NCI-H2029 treated with DMSO at 0.1 percent for 48 hours (cell line): ENCODE data around the gene PRKCH.
A peak's percentile ranks its signal among the peaks of the same experiment; 100 is the strongest.

ENCODE experiments used
- DNase-seq: peaks from one replicate; lab custom pipeline; 2025; lab: John Stamatoyannopoulos, UW

PRKCH gene

GRCh38 chr14:61337893-61338292 is 16.5 kb downstream of the PRKCH start:
- no peak for DNase-seq

DNA sequence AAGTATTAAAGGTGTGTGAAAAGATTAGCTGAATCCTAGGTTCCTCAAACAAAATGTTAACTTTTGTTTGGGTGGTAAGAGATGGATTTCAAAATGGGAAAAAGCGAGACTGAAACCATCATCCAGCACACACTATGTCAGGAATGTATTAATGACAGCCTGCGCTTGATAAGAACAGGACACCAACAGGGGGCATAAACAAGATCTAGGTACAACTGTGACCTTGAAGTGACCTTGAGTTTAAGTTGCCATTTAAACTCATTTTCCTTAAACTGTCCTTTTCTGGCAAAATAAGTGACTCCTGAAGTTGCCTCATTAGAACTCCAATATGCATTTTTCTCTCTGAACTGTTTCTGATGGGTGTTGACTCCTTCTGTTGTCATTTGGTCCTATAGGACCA is 17.1 kb downstream of the PRKCH start:
- DNase-seq: no peak

DNA sequence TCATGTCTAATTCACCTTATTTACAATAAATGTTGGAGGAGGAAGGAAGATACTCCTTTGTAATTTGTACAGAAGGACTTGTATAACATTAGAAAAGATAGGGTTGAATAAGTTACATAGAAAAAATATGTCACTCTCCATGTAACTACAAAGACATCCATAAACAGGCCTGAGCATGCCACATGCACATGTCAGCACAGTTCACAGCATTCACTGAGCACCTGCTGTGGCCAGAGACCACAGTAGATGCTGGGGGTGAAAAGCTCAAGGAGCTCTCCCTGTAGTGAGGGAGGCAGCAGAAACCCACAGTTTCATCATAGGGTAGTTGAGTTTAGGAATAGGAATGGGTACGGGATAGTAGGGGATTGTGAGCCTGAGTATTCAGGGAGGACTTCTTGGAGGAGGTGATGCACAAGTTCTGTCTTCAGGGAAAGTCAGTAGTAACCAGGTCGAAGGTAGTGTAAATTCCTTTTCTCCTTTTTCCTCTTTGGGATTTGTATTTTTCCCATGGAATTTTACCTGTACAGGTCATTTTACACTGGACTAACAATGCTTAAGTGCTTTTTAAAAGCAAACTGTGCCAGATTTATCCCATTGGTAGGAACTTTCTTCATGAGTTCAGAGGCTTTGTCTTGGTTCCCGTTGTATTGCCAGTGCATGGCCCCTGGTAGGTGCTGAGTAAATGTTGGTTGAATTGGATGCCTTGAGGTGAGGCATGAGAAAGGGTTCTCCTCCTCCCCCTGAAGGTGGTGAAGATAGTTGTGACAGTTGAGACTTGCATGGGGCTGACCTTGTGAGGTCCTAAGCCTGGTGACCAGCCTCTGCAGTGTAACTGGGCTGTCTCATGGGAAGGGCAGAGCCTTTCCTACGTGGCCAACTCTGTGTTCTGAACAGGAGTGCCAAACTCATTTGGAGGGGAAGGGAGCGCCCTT is 20.2 kb downstream of the PRKCH start:
- no peak for DNase-seq

- no peak for DNase-seq
Measured at GRCh38 chr14:61342486-61342885, 21.1 kb downstream of the PRKCH start.

GRCh38 chr14:61342932-61343331 is 21.6 kb downstream of the PRKCH start:
- DNase-seq: no peak

GRCh38 chr14:61343471-61343870 is 22.1 kb downstream of the PRKCH start:
- no peak for DNase-seq

DNA sequence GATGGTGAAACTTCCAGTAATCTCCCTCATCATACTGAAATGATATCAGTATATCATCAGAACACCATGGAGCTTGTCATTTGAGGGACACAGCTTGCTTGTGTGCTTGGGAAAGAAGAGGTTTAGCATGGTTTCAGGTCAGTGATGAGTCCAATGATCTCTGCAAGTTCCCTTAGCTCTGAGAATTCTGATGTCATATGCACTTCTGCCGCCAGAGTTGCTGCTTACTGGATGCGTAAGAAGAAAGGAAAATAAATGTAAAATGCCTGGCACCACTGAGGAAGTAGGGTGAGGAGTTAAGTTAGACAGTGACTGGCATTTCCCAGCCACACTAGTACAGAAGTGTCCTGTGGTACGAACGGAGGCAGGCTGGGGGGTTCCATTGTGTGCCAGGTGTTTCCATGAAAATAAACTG is 22.6 kb downstream of the PRKCH start:
- no peak for DNase-seq

GRCh38 chr14:61344437-61345150 is 23.2 kb downstream of the PRKCH start:
- no peak for DNase-seq

DNA sequence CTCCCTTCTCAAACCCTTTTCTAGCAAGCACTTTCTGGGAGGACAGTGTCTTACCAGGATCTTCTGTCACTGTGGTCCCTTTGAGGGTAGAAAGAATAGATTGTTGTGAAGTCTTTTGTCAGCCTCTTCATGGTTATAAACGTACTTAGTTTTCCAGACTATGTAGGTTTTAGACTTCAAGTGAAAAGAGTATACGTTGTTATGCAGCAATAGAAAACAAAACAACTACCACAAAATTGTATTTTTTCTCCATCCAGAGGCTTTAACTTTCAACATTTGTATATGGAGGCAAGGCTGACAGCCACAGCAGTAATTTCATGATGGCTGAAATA is 23.7 kb downstream of the PRKCH start:
- no peak for DNase-seq

DNA sequence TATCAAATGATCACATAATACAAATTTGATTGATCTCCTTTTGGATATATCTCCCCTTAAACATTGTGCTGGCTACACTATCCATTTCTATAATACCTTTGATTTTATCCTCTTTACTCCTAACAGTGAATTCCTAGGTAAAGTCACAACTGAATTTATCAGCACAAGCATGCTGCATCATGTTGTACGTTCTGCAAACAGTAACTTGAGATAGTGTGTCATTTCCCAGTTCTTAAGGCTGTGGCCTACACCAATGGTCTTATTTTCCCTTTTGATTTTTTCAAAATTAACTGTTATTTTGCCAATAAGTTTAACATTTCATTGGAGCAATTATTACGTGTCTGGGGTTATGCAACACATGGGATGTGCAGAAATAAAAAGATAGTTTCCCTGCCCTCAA is 24.8 kb downstream of the PRKCH start:
- no peak for DNase-seq

DNA sequence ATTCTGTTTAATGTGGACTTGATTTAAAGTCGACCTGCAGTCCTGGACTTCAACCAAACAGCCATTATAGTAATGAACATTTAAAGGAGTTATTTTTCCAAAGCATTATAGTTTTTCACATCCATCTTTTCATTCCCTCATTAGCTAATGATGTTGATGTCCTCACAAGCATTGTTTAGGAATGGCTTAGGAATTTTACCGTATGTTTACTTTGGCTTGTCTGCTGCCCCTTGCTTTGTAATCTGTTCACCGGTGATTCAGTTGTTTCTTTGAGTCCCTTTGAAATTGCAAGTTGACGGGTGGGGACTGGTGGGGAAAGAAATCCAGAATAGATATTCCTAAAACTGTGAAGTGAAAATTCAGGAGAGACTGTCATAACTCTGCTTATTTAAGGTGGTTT is 25.4 kb downstream of the PRKCH start:
- DNase-seq: no peak

DNA sequence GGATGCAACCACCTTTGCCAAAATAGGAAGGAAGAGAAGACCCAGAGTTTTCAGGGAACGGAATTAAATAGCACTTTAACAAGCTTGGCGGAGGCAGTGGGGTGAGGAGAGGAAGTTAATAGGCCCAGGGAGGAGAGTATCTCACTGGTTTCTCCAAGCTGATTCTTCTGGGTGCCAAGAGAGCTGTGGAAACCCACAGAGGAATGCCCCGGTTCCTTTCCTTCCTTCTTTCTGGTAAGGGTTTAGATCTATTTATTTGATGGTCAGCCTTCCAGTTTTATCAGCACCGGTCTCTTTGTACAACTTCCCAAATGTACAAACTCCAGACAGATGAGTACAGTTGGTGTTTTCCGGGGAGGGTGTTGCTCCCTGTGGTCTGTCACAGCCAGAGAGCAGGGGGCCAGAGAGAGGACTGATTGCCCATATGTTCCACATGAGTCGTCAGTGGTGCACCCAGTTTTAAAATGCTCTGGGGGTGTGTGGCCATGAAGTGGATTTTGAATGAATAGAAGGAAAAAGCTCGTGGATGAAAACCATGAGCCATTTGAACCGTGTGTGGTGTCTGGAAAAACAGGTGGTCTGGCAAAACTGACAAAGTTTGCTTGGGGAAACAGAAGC is 26.6 kb downstream of the PRKCH start:
- no peak for DNase-seq

DNA sequence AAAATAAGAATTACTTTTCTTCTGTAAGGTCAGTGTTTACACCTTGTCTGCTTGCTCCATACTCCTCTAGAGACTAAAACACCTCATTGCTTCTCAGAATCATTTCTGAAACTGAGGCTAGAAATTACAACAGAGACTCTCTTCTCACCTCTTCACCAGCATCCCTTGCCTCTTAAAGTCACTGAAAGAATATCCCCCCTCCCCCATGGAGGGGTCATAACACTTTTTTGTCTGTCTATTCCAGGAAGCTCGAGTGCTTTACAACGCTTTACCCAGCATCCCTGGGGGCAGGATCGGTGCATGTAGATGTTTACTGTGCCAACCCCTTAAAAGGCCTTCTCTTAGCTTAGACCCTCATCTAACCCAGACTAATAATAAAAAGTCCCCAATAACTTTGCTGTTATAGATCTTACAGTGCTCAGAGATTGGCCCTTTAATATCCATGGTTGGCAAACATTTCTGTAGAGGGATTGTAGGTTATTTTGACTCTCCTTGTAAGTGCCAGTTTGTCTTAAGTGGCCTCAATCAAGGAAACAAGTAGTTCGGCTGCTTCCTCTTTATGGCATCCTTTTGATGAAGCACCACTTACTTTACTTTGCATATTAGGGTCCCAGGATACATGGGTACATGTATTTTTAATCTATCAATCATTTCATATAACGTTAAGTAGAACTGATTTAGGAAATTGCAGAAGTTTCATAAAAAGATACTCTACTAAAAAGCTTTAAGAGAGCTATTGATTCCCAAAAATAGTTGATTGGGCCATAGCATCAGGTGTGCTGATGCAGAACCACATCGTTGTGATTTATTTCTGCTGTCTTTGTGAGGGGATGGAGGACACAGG is 29.3 kb downstream of the PRKCH start:
- DNase-seq: no peak

DNA sequence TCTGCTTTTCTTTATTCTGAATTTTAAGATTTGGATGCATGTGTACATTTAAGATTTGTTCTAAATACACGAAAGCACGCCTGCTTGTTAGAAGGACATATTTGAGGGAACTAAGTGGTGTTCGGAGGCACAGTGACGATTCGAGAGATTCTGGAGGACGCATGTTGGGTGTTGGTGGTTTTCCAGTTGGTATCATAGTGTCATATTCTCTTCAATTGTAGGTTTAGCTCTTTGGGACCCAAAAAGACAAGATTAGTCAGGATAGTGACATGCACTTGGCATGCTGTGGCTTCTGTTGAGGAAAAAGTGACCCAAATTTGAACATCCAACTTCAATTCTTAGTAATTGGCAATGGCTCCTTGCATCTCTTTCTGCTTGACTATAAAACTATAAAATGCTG is 30.1 kb downstream of the PRKCH start:
- DNase-seq: no peak

GRCh38 chr14:61355892-61356325 is 34.5 kb downstream of the PRKCH start:
- DNase-seq: peak; percentile 98

- no peak for DNase-seq
Measured at GRCh38 chr14:61357123-61357522, 35.7 kb downstream of the PRKCH start.

GRCh38 chr14:61358554-61359226 is 37.3 kb downstream of the PRKCH start:
- DNase-seq: no peak

- DNase-seq: no peak
Measured at GRCh38 chr14:61360796-61361525, 39.6 kb downstream of the PRKCH start.

DNA sequence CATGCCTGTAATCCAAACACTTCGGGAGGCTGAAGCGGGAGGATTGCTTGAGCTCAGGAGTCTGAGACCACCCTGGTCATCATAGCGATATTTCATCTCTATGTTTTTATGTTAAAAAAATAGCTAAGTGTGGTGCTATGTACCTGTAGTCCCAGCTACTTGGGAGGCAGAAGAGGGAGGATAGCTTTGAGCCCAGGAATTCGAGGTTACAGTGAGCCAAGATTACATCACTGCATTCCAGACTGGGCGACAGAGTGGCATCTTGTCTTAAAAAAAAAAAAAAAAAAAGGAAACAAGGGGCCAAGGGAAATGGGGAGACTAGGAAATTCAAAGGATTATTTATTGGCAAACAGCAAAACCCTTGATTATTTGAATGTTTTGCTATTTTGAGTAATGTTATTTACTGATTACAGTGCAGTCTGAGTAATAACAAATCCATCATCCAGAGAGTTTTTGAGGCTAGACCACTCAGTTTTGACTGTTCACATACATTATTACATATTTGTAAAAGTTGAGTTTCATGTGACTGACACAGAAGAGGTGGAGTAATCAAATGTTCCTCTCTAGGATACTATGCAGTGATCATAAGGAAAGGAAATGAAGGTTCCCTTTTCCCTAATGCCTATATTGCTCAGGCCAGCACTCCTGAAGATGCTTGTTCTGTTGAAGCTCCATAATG is 40.8 kb downstream of the PRKCH start:
- DNase-seq: no peak

GRCh38 chr14:61364243-61364642 is 42.9 kb downstream of the PRKCH start:
- no peak for DNase-seq
